Germinal center (tissue), 1 donor: ENCODE measurements around the gene PCMT1.
"Not testable (repeated sequence)": the region's sequence is repeated elsewhere in the genome, so short reads cannot be mapped to it uniquely, and the experiment has no call there.

Source experiments
- DNase-seq: peaks from one replicate; pipeline ENCODE4 v3.0.0; 2012; ENCODE audit warnings: mixed read lengths, low spot score

Gene PCMT1

DNA sequence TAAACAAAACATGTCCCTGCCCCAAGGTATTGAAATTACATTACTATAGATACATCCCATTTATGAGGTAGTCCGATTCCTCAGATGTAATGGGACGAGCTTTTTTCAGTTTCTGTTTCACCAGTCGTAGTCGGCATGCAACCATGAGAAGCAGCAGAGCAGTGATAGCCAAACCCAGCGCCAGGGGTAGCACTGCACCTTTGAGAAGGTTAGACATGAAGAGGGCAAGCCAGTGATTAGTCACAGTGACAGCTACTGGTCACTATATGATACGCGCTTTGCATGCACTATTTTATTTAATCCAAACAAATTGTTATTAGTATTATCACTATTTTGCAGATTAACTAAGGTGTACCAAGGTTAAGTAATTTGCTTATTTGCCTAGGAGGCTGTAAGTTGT is 71.0 kb downstream of the PCMT1 start:
- no peak for DNase-seq

DNA sequence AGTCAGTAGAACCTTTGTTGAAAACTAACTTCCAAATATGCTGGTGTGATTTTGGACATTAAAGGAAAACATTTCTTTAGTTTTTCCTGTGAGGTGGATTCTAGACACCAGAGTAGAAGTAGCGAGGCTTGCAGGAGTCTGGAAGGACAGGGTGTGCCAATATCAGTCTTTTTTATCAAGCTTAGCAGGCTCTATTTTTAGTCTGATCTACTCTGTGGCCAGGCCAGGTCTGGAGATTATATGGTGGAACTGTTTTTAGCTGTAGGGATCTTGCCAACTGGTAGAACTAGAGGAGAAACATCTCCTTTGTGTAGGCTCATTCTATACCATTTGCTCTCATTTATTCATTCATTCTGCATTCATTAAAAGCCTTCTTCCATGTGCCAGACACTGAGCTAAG is 72.0 kb downstream of the PCMT1 start:
- no peak for DNase-seq

DNA sequence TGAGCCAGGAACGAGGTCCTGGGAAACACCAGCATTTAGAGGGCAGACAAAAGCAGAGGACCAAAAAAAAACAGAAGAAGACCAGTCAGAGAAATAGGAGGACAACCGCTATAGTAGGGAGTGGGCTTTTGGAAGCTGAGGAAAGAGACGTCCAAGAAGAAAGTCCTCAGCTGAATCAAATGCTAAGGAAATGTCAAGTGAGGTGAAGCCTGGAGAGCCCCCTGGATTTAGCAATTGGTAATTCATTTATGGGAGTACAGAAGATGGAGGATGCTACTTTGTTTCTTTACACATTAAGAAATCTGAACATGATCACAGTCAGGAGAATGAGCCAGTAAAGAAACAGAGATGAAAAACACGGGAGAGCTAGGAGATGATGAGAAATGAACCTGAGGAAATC is 73.5 kb downstream of the PCMT1 start:
- no peak for DNase-seq

DNA sequence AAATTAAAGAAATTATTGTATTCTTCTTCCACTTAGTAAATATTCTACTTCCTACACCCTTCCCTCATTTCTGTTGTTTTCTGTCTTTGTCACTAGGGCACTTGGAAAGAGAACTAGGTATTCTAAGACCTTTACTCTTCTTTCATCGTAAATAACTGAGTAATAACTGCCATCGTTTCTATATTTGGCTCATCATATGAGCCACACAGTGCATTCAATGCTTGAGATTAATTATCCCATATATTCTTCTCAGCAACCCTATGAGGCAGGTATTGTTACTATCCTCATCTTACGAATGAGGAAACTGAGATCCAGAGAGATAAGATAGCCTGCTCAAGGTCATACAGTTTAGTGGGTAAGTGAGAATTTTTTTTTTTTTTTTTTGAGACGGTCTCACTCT is 75.8 kb downstream of the PCMT1 start:
- no peak for DNase-seq

DNA sequence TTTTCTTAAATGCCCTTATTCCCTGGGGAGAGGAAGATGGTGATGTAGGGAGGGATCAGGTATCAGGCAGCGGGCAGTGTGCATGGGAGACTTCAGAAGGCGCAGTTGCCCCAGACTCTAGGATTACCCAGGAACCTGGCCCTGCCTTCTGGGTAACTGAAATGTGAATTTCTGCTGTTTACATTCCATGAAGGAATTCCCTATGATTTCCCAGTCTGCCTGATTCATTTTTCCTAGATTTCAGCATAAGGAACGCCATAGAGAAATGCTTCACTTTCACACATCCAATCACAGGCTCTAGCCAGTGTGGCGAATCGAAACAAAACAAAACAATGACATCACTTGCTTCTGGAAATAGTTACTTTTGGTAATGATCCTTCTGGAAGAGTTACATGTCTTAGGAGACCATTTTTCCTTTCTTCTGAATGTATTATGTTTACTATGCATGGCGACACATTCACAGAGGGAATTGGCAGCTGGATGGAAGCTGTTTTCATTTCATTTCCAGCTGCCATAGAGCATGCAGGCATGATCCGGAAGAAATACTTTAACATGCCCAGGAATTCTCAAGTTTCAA is 81.3 kb downstream of the PCMT1 start:
- no peak for DNase-seq

DNA sequence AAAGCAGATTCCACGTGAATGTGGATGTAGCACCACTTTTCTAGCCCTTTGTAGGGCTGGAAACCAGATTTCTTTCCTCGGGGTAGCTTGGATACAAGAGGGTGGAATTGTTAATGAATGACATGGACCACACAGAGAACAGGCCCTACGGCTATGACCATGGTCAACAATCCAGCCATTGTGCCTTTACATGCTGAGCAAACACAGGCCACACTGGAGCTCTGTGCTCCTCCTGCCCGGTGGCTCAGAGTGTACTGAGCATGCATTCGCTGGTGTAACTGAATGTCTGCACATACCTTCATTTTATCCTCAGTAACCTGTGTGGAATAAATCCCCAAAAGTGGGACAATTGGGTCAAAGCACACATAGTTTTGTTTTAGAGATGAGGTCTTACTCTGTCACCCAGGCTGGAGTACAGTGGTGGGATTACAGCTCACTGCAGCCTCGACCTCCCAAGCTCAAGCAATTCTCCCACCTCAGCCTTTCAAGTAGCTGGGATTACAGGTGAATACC is 81.8 kb downstream of the PCMT1 start:
- DNase-seq: no peak

DNA sequence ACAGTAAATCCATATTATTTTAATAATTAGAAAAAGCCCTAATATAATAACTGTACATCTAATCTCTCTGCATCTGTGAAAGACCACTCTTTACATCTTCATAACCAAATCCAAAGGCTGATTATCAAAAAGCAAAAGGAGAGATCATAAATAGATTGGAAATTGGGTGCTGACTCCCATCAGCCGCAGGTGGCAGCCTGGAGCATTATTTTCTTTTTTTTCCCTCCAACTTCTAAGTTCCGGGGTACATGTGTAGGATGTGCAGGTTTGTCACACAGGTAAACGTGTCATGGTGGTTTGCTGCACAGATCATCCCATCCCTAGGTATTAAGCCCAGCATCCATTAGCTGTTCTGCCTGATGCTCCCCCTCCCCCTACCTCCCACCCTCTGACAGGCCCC is 84.1 kb downstream of the PCMT1 start:
- DNase-seq: no peak

DNA sequence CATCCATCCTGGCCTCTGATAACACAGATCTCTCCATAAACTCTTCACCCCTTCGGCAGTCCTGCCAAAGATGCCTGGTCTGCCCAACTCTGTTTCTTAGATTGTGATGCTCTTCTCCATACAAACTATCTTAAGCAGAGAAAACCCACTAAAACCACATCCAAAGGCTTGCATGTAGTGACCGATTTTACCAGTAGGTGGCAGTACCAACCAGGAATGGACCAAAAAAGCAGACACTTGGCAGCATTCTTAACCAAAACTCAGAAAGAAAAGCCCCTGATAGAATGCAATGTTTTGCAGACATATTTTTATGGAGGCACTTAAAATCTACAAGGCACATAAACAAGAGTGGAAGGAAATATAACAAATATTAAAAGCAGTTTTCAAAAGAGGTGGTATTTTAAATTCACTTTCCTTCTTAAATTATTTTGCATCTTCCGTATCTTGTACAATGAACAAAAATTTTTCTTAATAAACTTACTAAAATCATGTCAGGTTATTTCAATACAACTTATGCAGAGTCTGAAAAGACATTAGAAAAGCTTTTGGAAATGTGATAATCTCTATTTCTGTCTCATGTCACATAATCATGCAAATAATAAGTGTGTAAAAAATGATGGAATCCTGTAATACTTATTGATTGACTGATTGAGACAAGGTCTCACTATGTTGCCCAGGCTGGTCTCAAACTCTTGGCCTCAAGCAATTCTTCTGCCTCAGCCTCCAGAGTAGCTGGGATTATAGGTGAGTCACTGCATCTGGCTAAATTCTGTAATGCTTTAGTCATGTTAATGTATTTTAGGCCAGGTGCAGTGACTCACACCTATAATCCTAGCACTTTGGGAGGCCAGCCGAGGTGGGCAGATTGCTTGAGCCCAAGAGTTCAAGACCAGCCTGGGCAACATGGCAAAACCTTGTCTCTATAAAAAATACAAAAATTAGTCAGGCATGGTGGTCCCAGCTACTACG is 85.3 kb downstream of the PCMT1 start:
- DNase-seq: peak; percentile 54

DNA sequence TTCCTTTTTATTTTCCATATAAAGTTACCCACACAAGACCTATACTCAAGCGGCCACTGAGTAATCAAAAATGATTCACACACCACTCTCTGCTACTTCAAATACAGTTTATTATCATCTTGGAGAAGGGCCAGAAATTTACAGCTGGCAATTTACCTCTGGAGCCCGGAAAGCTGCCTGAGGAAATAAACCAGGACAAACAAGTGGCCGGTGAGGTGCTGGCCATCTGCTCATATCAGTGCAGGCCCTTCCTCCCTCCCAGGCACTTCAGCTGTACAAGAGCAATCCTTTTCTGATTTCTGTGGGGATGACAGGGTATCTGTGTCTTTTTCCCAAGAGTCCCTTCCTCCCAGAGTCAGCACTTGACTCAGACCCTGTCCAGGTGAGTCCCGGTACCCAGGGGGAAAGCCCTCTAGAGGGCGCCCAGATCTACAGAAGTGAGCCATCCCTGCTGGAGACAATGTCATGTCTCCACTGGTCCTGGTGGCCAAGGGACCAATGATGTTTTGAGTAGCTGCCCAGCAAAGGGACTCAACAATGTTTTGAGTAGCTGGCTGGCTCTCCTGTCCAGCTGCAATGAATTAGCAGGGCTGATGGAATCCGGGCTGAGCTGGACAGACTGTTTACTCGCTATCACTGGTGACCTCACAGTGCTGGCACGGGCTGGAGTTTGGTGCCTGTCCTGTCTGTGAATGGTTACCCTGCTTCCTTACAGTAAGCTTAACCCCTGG is 91.0 kb downstream of the PCMT1 start:
- peak; percentile 71 for DNase-seq

DNA sequence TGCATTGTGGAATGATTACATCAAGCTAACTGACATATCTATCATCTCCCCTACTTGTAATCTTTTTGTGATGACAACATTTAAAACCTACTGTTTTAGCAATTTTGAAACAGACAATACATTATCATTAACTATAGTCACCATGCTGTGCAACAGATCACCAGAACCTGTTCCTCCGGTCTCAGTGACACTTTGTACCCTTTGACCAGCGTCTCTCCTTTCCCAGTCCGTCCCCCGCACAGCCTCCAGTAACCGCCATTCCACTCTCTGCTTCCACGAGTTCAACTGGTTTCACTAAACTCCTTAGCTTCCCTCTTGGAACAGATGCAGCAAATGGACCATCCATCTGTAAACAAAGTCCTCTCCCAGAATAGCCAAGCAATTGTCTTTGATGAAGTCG is 92.8 kb downstream of the PCMT1 start:
- DNase-seq: no peak

DNA sequence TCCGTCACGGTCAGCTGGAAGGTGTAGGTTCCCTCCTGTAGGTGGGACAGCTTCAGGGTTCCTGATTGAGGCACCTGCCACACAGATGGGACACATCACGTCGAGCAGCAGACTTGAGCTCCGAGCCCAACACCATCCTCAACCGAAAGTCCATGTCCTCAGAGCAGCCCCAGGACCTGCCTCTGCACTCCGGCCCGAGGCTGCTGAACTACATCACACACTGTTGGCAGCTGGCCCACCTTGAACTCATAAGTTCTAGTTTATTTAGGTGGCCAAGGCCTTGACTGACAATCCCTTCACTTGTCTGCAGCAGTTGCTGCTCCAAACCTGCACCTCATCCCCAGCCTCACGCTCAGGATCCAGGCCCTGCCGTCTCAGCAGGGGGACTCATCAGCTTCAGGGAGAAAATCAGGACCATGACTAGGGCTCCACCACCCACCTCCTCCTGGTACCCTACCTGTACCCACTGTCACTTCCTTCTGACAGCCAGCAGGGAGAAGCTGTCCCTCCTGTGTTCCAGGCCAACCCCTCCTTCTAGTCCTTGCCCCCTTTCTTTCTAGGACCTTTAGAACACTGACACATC is 93.6 kb downstream of the PCMT1 start:
- DNase-seq: no peak

DNA sequence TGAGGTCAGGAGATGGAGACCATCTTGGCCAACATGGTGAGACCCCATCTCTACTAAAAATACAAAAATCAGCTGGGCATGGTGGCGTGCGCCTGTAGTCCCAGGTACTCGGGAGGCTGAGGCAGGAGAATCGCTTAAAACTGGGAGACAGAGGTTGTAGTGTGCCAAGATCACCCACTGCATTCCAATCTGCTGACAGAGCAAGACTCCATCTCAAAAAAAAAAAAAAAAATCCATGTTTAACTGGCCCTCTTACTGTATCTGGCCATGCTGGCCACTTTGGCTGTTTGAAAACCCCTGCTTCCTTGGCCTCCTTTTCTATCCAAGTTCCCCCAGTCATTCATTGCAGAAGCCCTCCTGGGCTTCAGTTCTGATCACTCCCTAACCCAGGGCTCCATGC is 94.5 kb downstream of the PCMT1 start:
- not testable (repeated sequence) for DNase-seq

DNA sequence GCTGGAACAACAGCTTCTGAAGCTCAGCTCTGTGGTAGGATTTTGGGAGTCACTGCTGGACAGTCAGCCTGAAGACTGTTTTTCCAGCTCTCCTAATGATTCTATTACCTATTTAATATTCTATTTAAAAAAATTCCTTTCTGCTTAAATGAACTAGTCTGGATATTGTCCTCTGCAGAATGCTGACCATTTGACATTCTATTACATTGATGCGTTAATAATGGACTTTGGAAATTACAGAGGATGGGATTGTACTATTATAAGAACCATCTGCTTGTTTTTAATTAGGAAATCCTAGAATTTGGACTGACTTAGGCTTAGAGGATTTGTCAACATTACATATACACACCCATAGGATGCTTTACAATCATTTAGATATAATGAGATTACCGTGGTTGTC is 94.9 kb downstream of the PCMT1 start:
- DNase-seq: no peak

DNA sequence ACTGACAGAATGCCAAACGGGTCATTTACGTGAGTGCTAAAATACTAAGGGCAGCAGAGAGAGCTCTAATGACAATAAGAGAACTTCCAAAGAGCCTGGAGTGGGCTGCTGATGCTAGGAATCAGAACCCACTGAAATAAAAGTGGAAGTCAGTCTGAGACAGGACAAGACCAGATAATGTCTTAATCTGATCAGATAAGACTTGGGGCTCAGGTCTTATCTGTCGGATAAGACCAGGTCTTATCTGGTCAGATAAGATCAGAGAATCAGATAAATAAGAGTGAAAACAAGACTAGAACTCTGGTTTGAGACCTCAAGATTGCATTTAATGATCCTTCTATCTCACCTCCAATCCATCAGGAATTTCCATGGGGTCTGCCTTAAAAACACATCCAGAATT is 96.0 kb downstream of the PCMT1 start:
- DNase-seq: no peak

DNA sequence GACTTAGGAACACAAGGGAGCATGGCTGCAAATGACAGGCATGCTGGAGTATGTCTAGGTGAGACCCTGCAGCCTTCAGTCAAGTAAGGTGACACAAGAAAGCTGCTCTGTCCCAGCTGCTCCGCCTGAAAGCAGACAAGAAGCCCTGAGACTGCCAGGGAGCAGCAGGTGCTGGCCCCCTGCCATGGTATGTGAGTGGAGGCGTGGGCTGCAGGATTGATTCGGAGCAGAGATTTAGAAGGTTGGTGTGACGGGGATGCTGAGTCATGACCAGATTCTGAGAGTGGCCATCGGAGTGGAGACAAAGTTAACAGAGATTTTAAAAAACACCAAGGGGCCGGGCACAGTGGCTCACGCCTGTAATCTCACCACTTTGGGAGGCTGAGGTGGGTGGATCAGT is 96.8 kb downstream of the PCMT1 start:
- no peak for DNase-seq

DNA sequence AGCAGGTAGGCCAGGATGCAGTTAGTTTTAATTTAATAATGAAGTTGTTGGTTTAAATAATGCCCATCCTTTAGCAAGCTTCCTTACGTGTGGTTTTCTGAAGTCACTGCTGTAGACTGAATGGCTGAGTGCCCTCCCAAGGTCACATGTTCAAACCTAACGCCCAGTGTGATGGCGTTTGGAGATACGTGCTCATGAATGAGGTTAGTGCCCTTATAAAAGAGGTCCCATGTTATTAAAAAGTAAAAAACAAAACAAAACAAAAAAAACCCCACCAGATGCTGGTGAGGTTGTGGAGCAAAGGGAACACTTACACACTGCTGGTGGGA is 98.4 kb downstream of the PCMT1 start:
- DNase-seq: no peak

DNA sequence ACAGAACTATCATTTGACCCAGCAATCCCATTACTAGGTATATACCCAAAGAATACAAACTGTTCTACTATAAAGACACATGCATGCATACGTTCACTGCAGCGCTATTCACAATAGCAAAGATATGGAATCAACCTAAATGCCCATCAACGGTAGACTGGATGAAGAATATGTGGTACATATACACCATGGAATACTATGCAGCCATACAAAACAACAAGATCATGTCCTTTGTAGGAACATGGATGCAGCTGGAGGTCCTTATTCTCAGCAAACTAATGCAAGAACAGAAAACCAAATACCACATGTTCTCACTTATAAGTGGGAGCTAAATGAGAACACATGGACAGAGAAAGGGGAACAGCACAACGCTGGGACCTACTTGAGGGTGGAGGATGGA is 98.8 kb downstream of the PCMT1 start:
- DNase-seq: not testable (repeated sequence)

DNA sequence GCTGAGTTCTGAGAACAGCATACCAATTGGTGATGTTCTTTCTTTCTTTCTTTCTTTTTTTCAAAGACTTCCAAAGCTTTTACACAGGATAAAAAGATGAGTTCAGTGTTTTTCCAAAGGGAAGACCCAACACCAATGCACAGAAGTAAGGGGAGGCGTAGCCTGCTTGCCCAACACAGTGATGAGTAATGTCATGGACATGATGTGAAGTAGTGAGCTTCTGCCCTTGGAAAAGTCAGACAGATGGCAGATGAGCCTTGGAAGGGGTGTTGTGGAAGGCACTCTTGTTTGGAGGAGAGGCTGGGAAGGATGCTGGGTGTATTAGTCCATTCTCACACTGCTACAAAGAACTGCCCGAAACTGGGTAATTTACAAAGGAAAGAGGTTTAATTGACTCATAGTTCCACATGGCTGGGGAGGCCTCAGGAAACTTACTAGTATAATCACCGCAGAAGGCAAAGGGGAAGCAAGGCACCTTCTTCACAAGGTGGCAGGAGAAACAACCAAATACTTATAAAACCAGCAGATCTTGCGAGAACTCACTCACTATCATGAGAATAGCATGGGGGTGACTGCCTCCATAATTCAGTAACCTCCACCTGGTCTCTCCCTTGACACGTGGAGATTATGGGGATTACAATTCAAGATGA is 102.0 kb downstream of the PCMT1 start:
- DNase-seq: no peak

DNA sequence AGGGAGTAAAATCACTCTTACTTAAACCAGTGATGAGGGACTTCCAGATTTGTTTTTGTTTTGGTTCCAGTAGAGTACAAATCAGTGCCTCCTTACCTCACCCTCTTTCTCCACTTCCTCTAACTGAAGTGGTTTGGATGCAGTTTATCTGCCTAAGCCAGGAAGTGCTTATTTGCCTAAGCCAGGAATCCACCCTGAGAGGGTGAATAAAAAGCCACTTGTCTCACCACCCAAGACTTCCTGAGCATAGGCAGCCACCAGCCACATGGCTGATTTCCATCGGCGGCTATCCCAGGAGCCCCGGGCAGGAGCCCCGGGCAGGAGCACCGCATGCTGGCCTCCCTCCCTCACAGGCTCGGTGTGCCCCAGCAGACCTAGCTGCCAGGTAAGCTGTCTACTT is 102.6 kb downstream of the PCMT1 start:
- DNase-seq: peak; percentile 40

DNA sequence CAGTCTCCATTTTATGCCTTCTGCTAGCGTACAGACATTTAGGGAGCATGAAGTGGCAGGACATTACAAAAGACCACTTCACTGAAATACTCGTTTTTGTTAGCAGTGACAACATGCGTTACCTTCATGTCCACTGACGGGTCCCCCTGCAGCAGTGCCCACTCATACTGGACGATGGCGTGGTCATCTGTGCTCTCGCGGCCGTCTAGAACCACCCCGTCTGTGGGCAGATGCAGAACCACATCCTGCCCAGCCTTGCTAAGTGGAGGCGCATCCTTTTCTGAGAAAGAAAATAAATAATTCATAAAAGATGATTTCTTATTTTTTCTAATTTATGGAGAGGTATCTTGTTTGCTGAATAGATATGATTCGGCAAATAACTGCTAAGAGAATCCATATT is 103.3 kb downstream of the PCMT1 start:
- no peak for DNase-seq

DNA sequence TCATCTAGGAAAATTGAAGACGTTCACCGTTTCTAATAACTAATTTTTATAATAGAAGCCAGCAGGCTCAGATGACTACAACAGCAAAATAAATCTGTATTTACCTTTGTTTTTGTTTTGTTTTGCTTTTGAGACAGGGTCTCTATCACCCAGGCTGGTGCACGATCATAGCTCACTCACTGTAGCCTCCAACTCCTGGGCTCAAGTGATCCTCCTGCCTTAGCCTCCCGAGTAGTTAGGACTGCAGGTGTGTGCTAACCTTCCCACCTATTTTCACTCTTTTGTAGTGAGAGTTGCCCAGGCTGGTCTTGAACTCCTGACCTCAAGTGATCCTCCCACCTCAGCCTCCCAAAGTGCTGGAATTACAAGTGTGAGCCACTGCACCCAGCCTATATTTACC is 104.5 kb downstream of the PCMT1 start:
- not testable (repeated sequence) for DNase-seq

DNA sequence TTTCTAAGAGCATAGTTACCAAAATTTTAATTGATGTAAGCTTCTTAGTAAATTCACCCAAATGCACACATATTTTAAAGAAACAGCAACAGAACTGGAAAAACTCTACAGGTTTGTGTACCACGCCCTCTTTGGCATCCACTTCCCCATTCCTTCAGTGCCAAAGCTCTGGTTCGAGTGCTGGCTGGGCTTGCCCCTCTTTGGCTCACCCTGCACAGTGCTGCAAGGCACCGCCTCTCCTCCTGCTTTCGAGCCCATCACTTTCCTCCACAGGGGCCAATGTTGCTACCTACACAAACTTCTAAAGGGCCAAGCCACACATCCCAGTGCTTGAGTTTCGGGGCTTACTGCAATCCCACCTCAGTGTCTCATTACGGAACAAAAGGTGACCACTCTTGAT is 105.0 kb downstream of the PCMT1 start:
- DNase-seq: no peak
